ENCODE data around the gene DNM2.
A peak's percentile ranks its signal among the peaks of the same experiment; 100 is the strongest.

Gene DNM2

DNA sequence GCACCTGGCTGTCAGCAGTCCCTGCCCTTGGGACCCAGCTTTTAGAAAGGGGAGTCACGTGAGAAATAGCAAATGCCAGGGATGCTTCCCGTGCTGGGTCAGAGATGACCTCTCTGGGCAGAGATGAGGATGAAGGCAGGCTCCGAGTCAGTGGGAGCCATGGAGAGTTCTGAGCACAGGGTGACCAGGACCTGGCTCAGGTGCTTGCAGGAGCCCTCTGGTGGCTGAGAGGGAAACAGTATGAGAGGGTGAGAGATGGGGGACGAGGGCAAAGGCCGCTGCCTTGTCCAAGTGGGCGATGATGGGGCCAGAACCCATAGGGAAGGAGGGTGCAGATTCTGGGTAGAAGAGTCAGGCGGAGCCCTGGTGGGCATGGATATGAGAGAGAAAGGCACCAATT, 102.3 kb downstream of the DNM2 start:
- no peak for DNase-seq (ENCODE audit: low read depth in 1 of 2, low spot score in 1 of 2)
- in situ Hi-C loops (cut with HindIII; ENCODE audit: low pct_unique_long_range_greater_than_20kb, low sequenced_read_pairs): no loop called here
- TF ChIP-seq JUND (IDR thresholded peaks at IDR 0.05; ENCODE audit: low read depth): no peak

DNA sequence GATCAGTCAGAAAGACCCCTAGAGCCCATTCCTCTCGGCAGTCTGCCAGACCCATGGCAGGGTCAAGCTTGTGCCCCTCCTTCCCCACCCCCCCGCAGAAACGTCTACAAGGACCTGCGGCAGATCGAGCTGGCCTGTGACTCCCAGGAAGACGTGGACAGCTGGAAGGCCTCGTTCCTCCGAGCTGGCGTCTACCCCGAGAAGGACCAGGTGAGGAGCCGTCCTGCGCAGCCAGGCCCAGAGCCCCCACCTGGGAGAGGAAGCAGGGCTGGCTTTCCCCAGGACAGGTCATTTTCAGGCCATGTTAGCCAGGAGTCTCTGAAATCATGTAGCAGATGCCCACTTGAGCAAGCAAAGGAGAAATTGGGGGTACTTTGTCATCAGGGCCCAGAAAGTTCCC, 105.8 kb downstream of the DNM2 start:
- no peak for TF ChIP-seq JUND (IDR thresholded peaks at IDR 0.05; ENCODE audit: low read depth)
- DNase-seq (ENCODE audit: low read depth in 1 of 2, low spot score in 1 of 2): no peak
- in situ Hi-C loops (cut with HindIII; ENCODE audit: low pct_unique_long_range_greater_than_20kb, low sequenced_read_pairs): no loop called here

GRCh38 chr19:10826231-10826630, 108.4 kb downstream of the DNM2 start:
- in situ Hi-C loops (cut with HindIII; ENCODE audit: low pct_unique_long_range_greater_than_20kb, low sequenced_read_pairs): no loop called here
- DNase-seq (ENCODE audit: low read depth in 1 of 2, low spot score in 1 of 2): no peak
- no peak for TF ChIP-seq JUND (IDR thresholded peaks at IDR 0.05; ENCODE audit: low read depth)

- DNase-seq (ENCODE audit: low read depth in 1 of 2, low spot score in 1 of 2): no peak
- no peak for TF ChIP-seq JUND (IDR thresholded peaks at IDR 0.05; ENCODE audit: low read depth)
- in situ Hi-C loops (cut with HindIII; ENCODE audit: low pct_unique_long_range_greater_than_20kb, low sequenced_read_pairs): no loop called here
These were observed 109.0 kb downstream of the DNM2 start for GRCh38 chr19:10826846-10827245.

GRCh38 chr19:10828981-10829821, 111.3 kb downstream of the DNM2 start:
- in situ Hi-C loops (cut with HindIII; ENCODE audit: low pct_unique_long_range_greater_than_20kb, low sequenced_read_pairs): no loop called here
- DNase-seq (ENCODE audit: low read depth in 1 of 2, low spot score in 1 of 2): no peak
- TF ChIP-seq JUND (IDR thresholded peaks at IDR 0.05; ENCODE audit: low read depth): no peak

DNA sequence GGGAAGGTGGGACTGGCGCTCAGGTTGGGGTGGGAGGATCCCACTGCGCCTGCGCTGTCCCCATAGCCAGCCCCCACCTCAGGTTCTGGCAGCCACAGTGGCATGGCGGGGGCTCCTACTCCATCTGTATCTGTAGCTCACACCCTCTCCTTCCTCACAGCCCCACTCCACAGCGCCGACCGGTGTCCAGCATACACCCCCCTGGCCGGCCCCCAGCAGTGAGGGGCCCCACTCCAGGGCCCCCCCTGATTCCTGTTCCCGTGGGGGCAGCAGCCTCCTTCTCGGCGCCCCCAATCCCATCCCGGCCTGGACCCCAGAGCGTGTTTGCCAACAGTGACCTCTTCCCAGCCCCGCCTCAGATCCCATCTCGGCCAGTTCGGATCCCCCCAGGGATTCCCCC, 112.1 kb downstream of the DNM2 start:
- no peak for DNase-seq (ENCODE audit: low read depth in 1 of 2, low spot score in 1 of 2)
- in situ Hi-C loops (cut with HindIII; ENCODE audit: low pct_unique_long_range_greater_than_20kb, low sequenced_read_pairs): no loop called here
- no peak for TF ChIP-seq JUND (IDR thresholded peaks at IDR 0.05; ENCODE audit: low read depth)

DNA sequence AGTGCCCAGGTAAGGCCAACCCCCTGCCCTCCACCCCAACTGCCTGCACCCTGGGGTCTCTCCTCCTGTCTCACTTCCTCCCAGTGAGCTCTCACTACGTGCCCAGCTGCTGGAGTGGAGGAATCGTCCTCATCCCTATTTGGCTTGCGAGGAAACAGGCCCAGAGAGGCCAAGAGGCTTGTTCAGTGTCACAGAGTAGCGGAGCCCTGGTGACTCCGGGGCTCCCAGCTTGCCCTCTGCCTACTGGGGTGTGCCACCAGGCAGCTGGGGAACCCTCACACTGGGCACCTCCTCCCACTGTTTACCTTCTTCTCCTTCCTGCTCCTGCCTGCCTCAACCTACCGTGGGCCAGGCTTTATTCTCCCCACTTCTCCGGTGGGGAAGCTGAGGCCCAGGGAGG, 112.5 kb downstream of the DNM2 start:
- in situ Hi-C loops (cut with HindIII; ENCODE audit: low pct_unique_long_range_greater_than_20kb, low sequenced_read_pairs): no loop called here
- no peak for DNase-seq (ENCODE audit: low read depth in 1 of 2, low spot score in 1 of 2)
- no peak for TF ChIP-seq JUND (IDR thresholded peaks at IDR 0.05; ENCODE audit: low read depth)

- no peak for TF ChIP-seq JUND (IDR thresholded peaks at IDR 0.05; ENCODE audit: low read depth)
- in situ Hi-C loops (cut with HindIII; ENCODE audit: low pct_unique_long_range_greater_than_20kb, low sequenced_read_pairs): no loop called here
- no peak for DNase-seq (ENCODE audit: low read depth in 1 of 2, low spot score in 1 of 2)
These were observed 113.3 kb downstream of the DNM2 start for GRCh38 chr19:10830931-10831779.

- in situ Hi-C loops (cut with HindIII; ENCODE audit: low pct_unique_long_range_greater_than_20kb, low sequenced_read_pairs): no loop called here
- no peak for DNase-seq (ENCODE audit: low read depth in 1 of 2, low spot score in 1 of 2)
- TF ChIP-seq JUND (IDR thresholded peaks at IDR 0.05; ENCODE audit: low read depth): no peak
These were observed 114.4 kb downstream of the DNM2 start for GRCh38 chr19:10831987-10832938.

- in situ Hi-C loops (cut with HindIII; ENCODE audit: low pct_unique_long_range_greater_than_20kb, low sequenced_read_pairs): no loop called here
- no peak for TF ChIP-seq JUND (IDR thresholded peaks at IDR 0.05; ENCODE audit: low read depth)
- no peak for DNase-seq (ENCODE audit: low read depth in 1 of 2, low spot score in 1 of 2)
These were observed 115.0 kb downstream of the DNM2 start for GRCh38 chr19:10832939-10833296.

DNA sequence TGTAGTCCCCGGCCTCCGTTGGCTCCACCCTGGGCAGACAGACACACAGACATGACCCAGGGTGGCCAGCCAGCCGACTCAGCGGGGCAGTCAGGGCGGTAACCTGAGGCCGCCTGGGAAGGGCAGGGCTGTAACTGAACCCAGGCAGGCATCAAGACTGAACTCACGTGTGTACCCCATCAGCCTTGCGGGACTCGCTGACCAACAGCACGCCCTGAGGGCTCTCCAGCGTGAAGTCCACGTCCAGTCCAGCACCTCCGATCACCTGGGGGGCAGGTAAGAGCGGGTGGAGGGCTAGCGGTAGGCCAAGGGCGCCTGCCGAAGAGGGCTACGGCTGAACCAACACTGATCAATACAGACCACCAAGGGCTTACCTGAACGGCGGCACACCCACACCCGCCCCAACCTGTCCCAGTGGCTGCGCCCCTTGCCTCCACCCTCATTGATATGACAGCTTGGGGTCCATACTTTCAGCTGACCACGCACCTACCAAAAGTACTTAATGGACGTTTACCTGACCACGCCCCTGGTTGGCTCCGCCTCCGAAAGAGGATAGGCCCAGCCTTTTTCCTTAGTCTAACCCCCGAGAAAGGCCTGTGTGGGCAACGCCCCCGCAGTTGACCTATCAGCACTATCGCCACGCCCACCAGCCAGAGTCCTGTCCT, 117.3 kb downstream of the DNM2 start:
- DNase-seq (ENCODE audit: low read depth in 1 of 2, low spot score in 1 of 2): peak; percentile 29 to 96
- in situ Hi-C loops (cut with HindIII; ENCODE audit: low pct_unique_long_range_greater_than_20kb, low sequenced_read_pairs): no loop called here
- no peak for TF ChIP-seq JUND (IDR thresholded peaks at IDR 0.05; ENCODE audit: low read depth)

Measured in T47D (cell line).